Activated CD4-positive, alpha-beta T cell treated with anti-CD3 and anti-CD28 coated beads, Interleukin-2, Interleukin-6, amounts not matched to agents 100 ng/mL and 50 ng/mL, durations not matched to agents 16 hours and 8 hours (primary cell): ENCODE measurements around the gene KLRC3.
"Not testable (repeated sequence)": the region's sequence is repeated elsewhere in the genome, so short reads cannot be mapped to it uniquely, and the experiment has no call there.

ENCODE experiments used
- DNase-seq: peaks from one replicate; pipeline ENCODE4 v3.0.0-alpha.2; 2020

KLRC3 gene

DNA sequence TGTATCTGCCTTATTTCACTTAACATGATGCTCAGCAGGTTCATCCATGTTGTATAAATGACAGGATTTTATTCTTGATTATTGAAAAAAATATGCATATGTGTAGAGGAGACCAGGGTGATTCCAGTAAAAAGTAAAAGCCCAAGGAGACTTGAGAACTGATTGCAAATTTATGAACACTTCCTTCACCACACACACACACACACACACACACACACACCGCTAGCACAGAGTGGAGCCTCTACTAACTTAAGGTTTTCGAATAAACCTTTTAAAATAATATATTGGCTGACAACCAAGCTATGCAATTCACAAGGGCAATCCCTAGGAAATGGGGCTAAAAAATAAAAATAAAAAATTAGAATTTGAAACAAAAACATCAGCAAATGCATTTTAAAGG is 22.2 kb downstream of the KLRC3 start:
- DNase-seq = no peak

DNA sequence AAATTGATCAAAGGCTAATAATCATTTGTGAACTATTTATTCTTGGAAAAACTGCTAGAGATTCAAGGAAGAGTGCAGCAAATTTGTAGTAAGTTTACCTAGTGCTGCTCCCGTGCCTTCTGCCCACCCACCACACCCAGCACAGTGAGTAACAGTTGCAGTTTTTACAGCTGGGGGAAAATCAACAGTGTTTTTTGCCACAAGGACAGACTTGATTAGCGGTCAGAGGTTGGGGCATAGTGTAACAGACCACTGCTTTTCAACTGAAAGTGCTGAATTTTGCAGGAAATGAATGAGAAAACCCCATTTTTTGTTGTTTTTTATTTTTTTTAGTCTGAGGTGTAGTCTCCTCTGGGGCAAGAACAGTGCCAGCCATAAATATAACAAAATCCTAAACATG is 23.1 kb downstream of the KLRC3 start:
- no peak for DNase-seq

DNA sequence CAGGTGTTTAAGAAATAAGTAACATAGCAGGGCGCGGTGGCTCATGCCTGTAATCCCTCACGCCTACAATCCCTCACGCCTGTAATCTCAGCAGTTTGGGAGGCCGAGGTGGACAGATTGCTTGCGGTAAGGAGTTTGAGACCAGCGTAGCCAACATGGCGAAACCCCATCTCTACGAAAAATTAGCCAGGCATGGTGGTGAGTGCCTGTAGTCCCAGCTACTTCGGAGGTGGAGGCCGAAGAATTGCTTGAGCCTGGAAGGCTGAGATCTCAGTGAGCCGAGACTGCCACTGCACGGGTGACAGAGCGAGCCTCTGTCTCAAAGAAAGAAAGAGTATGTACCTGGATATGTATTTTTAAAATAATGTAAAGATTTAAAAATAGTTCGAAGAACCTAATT is 24.2 kb downstream of the KLRC3 start:
- not testable (repeated sequence) for DNase-seq

DNA sequence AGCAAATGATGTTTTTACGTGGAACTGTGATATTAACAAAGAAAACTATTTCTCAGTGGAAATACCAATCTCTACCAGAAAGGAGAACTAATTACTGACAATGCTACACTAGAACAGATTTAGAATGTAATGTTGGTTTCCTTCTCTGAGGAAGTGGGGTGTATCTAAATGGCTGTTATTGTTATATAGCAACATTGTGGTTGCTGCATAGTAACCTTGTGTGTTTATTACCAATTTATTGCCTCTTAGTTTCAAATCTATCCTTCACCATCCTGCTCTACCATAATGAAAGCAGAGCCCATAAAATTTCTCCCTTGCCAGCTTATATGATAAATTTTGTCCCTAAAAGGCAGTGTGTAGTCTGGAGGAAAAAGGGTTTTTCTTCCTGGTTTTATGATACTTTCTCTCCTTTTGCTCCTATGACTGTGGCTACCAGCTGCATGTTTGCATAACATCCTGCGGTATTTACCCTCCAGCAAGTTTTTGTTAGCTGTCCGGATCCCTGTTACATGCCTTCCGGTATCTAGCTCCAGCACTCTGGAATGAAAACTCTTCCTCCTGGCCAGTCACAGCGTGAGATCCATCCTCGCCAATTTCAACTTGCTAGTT is 24.9 kb downstream of the KLRC3 start:
- DNase-seq = no peak

DNA sequence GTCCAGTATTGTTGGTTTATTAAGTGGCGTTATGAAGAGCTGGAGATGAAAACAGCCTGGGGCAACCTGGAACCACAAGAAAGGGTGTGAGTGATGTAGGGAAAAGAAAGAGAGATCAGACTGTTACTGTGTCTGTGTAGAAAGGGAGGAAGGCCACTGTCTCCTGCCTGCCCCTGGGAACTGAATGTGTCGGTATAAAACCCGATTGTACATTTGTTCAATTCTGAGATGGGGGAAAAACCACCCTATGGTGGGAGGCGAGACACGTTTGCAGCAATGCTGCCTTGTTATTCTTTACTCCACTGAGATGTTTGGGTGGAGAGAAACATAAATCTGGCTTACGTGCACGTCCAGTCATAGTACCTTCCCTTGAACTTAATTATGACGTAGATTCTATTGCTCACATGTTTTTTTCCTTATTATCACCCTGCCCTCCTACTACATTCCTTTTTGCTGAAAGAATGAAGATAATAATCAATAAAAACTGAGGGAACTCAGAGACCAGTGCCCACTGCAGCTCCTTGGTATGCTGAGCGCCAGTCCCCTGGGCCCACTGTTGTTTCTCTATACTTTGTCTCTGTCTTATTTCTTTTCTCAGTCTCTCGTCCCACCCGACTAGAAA is 25.8 kb downstream of the KLRC3 start:
- not testable (repeated sequence) for DNase-seq

DNA sequence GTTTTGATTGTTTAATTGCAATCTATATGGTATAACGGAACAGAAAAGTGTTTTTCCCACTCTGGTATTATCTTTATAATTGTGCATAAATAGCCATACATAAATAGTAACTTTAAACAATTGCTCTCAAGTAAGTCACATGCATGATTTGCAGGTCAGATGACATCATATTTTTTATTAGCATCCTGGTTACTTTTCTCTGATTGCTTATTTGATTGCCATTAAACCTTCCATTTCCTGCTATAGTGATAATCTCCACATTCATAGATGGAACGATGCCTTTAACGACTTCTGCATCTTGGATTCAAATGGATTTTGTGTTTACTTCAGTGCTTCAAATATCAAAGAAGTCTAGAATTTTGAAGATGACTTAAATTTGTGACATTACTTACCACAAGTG is 27.1 kb downstream of the KLRC3 start:
- DNase-seq = no peak

DNA sequence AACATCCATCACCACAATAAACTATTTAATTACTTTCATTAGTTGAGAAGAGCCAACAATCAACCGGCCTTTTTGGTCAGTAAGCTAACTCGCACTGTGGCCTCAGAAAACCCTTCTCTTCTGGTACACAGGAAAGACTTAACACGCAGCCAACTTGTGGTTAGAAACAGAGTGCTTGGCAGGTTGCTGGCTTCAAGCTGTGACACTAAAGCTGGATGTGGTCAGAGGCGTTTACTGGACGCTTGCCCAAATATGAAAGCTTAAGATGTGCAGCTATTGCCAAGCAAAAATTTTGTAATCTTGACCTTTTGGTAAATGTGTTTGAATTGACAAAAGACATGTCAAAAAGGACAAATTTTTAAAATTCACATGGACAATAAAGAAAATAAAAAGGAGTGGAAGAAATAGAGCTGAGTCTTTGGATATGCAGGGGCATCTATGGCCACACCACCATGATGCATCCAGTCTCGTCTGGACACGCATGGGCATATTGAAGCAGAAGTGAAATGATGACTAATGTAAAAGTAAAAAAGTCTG is 27.9 kb downstream of the KLRC3 start:
- DNase-seq = no peak

DNA sequence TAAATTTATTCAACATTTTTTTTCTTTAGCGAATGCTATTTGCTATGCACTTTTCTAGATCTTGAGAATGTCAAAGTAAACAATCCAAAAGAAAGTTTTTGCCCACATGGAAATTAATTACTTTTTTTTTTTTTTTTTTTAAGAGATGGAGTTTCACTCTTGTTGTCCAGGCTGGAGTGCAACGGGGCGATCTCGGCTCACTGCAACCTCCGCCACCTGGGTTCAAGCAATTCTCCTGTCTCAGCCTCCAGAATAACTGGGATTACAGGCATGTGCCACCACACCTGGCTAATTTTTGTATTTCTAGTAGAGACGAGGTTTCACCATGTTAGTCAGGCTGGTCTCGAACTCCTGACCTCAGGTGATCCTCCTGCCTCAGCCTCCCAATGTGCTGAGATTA is 29.4 kb downstream of the KLRC3 start:
- not testable (repeated sequence) for DNase-seq

DNA sequence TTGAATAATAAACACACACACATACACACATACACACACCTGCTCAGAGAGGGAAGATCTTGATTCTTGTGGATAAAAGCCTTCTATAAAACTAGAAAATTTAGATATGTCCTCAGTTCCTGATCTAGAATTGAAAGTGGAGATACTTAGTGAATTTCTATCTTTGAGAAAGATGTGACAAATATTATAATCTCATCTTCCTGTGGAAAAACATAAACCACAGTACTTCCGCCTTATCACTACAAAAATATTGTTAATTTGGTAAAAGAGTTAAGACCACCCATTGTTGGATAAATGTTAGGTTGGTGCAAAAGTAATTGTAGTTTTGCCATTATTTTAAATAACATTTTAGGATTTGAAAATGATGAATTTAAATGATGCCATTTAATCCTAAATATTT is 30.5 kb downstream of the KLRC3 start, which contains the start of gene KLRK1:
TSS of gene KLRK1 (minus strand) at position 138 of the 400 bp plus-strand sequence. CDS start 1,231 bp downstream, outside the sequence.
- DNase-seq = no peak

DNA sequence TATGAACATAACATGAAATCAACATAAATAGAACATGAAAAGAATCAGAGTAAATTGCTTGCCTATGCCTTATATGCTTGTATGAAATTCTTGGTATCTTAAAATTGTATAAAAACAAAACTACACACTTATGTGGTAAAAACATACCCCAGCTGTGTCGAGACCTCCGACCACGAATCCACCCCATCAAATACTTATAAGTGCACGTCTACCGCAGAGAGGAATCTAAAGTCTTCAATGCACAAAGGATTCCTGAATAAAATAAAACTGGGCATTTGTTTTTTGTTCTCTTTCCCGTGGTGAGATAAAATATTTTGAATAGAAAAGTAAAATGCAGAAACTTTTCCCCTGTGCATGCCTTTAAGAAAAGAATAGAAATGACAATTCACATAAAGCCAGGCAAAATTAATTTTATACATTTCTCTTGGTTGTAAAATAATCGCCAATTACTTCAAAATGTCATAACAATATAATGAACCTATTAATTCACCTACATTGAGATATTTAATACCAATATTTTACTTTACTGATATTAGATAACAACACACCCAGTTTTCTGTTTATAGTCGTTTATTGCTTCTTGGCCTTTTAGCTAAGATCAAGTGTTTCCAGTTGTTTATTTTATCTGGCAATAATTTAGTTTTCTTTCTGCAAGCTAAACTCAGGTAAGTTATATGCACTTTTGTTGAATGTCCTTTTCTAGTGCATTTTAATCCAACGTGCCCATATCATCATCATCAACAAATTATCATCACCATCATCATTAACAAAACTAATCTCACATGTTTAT is 31.6 kb downstream of the KLRC3 start:
- DNase-seq = no peak

DNA sequence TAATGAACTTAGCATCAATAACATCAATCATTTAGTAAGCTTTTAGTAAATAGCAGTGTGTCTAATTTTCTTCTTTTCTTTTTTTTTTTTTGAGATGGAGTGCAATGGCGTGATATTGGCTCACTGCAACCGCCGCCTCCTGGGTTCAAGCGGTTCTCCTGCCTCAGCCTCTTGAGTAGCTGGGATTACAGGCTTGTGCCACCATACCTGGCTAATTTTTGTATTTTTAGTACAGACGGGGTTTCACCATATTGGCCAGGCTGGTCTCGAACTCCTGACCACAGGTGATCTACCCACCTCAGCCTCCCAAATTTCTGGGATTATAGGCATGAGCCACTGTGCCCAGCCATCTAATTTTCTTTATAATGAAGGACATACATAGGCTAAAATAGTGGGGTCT is 32.9 kb downstream of the KLRC3 start:
- not testable (repeated sequence) for DNase-seq

DNA sequence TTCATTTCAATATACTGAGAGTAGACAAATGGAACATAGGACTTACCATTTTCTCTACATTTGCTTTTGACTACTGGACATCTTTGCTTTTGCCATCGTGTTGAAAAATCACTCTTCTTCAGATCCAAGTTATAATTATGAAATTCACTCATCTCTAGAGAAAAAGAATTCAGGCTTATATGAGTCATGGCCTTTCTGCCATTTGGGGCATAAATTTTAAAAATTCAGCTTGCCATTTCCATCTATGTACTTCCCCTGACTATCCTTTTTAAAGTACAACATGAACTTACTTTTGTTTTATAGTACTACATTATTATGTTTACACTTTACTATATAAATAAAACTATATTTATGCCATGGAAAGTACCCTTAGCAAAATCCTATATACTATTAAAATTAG is 33.5 kb downstream of the KLRC3 start:
- DNase-seq = no peak

DNA sequence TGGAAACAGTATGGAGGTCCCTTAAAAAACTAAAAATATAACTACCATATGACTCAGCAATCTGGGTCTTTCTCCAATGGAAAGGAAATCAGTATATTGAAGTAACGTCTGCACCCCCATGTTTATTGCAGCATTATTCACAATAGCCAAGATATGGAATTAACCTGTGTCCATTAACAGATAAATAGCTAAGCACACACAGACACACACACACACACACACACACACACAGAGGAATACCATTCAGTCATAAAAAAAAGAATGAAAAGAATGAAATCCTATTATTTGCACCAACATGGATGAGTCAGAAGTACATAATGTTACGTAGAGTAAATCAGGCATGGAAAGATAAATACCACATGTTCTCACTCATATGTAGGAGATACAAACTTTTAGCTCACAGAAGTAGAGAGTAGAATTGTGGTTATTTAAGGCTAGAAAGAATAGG is 35.2 kb downstream of the KLRC3 start:
- no peak for DNase-seq

DNA sequence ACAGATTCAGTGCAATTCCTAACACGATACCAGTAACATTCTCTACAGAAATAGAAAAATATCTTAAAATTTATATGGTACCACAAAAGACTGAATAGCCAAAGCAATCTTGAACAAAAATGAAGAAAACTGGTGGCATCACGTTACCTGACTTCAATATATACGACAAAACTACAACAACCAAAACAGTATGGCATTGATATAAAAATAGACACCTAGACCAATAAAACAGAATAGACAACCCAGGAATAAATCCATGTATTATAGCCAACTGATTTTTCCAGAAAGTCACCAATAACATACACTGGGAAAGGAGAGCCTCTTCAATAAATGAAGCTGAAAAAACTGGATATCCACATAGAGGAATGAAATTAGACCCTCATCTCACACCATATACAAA is 36.2 kb downstream of the KLRC3 start:
- no peak for DNase-seq

DNA sequence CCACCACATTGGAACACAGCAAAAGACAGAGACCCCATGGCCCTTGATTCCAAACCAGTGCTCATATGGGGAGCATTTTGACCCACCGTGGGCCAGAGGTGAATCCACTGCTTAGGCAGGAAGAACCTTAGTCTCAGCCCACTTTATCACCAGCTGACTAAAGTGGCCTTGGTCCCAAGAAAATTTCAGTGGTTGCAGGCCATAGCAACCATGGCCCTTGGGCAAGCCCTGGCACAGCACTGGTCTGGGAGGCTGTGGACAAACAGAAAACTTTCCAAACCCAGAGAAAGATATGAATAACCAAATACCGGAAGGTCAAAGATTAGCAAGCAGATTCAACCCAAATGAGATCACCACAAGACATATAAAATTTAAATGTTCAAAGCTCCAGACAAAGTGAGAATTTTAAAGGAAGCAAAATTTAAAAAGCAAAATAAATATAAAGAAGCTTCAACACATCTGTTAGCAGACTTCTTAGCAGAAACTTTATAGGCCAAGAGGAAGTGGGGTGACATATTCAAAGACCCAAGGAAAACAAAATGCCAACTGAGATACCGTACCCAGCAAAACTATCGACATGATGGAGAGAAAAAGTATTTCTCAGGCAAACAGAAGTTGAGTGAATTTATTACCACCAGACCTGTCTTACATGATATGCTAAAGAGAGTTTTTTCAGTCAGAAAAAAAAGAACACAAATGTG is 38.3 kb downstream of the KLRC3 start:
- DNase-seq = no peak

DNA sequence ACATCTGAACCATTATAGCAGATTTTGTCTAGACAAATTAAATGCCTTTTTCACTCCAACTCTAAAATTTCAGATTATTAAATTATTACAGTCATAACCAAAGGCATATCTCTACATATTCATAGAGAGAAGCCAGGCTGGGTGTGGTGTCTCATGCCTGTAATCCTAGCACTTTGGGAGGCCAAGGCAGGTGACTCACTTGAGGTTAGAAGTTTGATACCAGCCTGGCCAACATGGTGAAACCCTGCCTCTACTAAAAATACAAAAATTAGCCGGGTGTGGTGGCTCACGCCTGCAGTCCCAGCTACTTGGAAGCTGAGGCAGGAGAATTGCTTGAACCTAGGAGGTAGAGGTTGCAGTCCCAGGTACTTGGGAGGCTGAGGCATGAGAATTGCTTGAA is 41.7 kb downstream of the KLRC3 start:
- DNase-seq = not testable (repeated sequence)

DNA sequence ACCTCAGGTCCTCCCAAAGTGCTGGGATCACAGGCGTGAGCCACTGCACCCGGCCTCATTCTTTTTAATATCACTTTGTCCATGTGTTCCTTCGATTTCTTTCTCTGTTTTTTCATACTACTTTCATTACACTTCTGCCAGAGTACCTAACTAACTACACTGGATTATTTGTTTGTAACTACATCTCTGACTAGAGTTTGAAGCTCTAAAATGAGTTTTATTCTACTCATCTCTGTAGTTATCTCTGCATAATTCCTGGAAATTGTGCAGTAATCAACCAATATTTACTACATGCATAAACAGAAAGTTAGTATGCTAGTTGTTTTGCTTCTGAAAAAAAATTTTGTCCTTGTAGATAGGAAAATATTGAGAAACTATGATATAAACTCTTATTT is 45.8 kb downstream of the KLRC3 start:
- no peak for DNase-seq

DNA sequence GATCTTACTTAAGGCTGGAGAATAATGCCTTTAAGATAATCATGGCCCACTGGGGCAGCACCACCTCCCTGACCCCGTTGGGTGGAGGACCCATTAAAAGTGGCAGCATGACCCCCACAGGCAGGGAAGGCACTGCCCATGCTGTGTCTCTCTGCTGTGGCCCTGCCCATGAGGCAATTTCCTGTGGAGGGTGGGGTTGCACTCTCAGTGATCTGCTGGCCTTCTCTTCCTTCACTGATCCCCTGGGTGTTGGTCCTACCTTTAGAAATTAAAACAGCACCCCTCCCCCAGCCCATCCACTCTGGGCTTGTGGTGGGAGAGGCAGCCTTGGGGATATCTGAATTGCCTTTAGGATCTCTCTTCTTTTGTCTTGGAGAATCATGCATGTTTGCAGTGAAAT is 47.8 kb downstream of the KLRC3 start:
- DNase-seq = no peak

DNA sequence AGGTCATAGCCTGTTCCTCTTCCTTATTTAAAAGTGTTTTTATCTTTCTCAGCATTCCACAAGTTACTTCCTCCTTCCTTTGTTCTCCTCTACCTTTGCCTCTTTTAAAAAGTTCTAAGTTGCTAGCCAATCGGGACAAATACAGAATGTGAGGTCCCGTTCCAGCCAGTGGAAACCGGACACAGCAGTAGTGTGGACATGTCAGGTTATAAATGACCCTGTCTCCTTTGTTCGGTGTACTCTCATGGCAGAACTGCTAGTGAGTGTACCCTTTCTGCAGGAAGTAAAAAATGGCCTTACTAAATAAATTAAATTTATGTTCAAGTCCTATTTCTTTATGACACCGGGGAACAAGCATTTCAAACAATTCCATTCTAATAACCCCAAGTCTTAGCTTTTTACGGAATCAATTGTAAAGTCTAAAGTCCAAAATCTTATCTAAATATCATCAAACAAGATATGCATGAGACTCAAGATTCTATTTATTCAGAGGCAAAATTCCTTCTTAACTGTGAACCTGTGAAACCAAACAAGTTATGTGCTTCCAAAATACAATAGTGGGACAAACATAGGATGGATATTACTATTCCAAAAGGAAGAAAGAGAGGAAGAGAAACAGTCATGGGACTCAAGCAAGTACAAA is 48.4 kb downstream of the KLRC3 start:
- not testable (repeated sequence) for DNase-seq

DNA sequence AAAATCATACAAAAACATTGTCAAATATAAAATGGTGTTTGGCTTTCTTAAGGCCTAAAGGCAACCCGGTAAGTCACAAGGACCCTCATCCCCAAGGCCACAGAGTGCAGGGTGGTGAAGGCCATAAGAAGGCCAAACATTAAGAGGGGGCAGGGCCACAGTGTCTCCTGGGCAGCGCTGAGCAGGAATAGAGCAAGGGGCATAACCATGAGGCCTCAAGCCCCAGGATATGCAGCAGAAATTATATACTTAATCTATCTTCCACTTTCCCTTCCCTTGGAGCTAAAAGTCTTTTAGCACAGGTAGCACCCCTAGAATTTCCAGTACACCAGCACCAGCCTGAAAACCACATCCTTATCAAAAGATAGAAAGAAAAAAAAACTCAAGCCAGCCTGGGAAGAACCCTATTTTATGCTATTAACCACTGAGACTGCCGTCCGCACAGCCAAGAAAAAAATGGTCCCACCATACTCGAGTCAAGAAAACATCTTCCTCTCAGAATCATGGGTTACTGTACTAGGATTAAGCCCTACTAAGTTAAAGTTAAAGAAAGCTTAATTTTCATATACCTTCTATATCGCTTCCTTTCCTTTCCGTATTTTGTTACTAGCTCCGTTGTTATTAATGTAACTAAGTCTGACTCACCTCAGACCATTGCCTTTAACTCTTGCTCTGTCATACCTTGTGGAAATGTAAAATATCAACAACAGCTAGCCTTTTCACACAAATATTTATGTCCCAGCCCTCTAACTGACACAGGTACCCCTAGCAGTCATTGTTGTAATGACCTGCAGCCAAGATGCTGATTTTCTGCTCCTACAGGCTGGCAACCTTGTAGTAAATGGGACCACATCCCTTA is 50.6 kb downstream of the KLRC3 start:
- no peak for DNase-seq
